Bronchial smooth muscle cell (primary cell): ENCODE results near the gene CPEB2. TPM values are rescaled to one million over a fixed set of nuclear protein-coding genes. Genes with fewer than 3 reads are reported as not detected.

ENCODE experiments used
- total RNA-seq: library from RNA; depleted of rRNA; stranded (reverse); fragments of >200 nt; gene quantifications from 2 replicates; pipeline ENCODE4 v1.2.1, GENCODE V29; 2014

The CPEB2 gene
- total RNA-seq = 5.9 and 9.9 TPM in 2 replicates

DNA sequence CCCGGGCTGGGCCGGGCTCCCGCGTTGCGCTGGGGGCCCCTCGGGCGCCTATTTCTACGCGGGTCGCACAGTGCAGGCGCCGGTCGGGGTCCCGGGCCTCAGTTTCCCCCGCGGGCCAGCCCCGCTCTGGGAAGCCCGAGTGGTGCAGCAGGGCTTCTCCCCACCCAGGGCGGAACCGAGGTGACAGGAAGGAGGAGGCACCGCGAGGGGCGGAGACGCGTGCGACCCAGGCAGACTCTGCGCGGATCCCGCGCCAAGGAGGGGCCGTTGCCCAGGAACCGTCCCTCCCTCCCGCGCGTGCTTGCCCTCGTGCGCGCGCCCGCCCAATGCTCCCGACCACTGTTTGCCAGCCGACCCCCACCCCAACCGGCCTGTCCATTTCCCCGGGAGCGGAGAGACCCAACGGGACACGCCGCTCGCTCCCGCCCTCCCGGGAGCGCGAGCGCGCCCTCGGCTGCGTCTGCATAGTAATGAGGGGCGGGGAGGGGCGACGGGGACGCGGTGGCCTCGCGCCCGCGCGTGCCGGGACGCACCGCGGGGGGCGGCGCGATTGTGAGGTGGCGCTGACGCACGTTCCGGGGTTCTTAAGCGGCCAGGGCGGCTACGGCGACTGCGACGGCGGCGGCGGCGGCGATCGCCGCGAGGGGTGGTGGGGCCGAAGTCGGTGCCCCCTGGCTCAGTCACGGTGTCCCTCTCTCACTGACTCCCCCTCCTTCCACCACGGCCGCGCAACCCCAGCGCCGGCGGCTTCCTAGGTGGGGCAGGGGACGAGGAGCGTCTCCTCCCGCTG is at the start of gene CPEB2:
TSS of gene CPEB2 (plus strand) at position 613 of the 790 bp plus-strand sequence. CDS start 193 bp downstream, outside the sequence.

